WERI-Rb-1 (cell line): ENCODE results near the gene PRM1.

Experiments
- DNase-seq: peaks from one replicate; pipeline ENCODE4 v3.0.0-alpha.2; 2020
- H3K27ac ChIP-seq: fragments of 250-450 bp; sonication (Bioruptor Pico); 2 replicates; pipeline ENCODE4 v1.5.1; 2020; ENCODE audit warnings: mild to moderate bottlenecking, moderate library complexity
- H3K27me3 ChIP-seq: fragments of 250-450 bp; sonication (Bioruptor Pico); 2 replicates; pipeline ENCODE4 v1.5.1; 2021; ENCODE audit warnings: mild to moderate bottlenecking, low read depth, moderate library complexity; ENCODE audit not compliant: insufficient read depth, severe bottlenecking
- H3K36me3 ChIP-seq: fragments of 250-450 bp; sonication (Bioruptor Pico); 2 replicates; pipeline ENCODE4 v1.5.1; 2020; ENCODE audit warnings: mild to moderate bottlenecking, moderate library complexity
- H3K4me3 ChIP-seq: 2 replicates; pipeline ENCODE4 v1.5.1; 2011; ENCODE audit warnings: low read depth, mild to moderate bottlenecking, control low read depth, low read length
- H3K9me3 ChIP-seq: fragments of 250-450 bp; sonication (Bioruptor Pico); 2 replicates; pipeline ENCODE4 v1.5.1; 2021; ENCODE audit warnings: mild to moderate bottlenecking, moderate library complexity; ENCODE audit not compliant: severe bottlenecking
- TF ChIP-seq, protein P1 (sequence below): IDR thresholded peaks from 2 replicates; pipeline ENCODE4 v1.5.1; 2011; ENCODE audit warnings: low read depth, mild to moderate bottlenecking, control low read depth, inconsistent platforms, low read length

PRM1 gene

DNA sequence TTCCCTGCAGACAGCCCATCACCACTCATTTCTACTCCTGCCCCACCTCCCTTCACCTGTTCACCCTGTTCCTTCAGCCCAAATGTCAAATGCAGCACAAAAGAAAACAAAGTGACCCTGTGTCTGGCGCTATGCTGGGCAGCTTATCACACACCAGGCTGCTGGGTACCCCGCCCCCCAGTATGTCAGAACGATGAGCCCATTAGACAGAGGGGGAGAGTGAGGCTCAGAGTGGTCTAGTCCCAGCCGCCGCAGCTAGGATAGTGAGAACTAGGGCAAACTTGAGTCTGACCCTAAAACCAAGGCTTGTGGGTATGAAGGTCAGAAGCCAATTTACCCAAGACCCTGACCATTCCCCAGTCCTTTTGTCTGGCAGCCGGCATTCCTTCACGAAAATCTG, 16.0 kb downstream of the PRM1 start:
- H3K27ac ChIP-seq = no peak overlapping the region
- TF ChIP-seq, protein P1, sequence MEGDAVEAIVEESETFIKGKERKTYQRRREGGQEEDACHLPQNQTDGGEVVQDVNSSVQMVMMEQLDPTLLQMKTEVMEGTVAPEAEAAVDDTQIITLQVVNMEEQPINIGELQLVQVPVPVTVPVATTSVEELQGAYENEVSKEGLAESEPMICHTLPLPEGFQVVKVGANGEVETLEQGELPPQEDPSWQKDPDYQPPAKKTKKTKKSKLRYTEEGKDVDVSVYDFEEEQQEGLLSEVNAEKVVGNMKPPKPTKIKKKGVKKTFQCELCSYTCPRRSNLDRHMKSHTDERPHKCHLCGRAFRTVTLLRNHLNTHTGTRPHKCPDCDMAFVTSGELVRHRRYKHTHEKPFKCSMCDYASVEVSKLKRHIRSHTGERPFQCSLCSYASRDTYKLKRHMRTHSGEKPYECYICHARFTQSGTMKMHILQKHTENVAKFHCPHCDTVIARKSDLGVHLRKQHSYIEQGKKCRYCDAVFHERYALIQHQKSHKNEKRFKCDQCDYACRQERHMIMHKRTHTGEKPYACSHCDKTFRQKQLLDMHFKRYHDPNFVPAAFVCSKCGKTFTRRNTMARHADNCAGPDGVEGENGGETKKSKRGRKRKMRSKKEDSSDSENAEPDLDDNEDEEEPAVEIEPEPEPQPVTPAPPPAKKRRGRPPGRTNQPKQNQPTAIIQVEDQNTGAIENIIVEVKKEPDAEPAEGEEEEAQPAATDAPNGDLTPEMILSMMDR = no peak
- H3K27me3 ChIP-seq = no peaks in the 10 kb centered on the region
- H3K9me3 ChIP-seq = no peaks in the 10 kb centered on the region
- no peak for DNase-seq
- H3K4me3 ChIP-seq = no peak overlapping the region
- H3K36me3 ChIP-seq = no peaks in the 10 kb centered on the region

DNA sequence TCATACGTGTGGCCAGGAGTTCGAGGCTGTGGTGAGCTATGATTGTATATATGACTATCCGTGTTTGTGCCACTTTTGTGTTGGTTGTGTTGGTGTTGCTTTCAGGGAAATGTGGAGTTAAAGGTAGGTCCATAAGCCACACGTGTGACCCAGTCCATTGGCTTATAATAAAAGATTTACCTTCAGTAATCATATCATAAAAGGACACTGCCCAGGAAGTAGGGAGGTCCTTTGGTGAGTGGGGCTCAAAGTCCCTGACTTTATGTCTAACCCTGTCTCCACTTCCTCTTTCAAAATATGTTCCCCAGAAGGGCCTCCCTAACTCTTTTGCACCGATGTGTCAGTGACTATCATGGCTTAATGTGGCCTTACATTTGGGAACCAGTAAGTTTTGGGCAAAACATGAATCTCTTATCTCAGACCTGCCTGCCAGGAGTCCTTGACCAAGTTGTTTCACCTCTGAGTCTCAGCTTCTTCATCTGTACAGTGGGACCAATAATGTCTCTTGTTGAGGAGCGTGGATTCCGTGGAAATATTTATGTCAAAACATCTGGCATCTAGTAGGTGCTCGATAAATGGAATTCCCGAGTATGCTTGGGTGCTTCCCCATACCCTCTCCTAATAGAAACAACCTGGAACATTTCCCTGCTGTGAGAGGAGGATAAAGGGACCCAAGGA, 16.8 kb downstream of the PRM1 start:
- H3K4me3 ChIP-seq = no peak overlapping the region
- H3K27ac ChIP-seq = no peak overlapping the region
- no peaks in the 10 kb centered on the region for H3K27me3 ChIP-seq
- TF ChIP-seq, protein P1 = no peak
- H3K36me3 ChIP-seq = no peaks in the 10 kb centered on the region
- no peak for DNase-seq
- no peaks in the 10 kb centered on the region for H3K9me3 ChIP-seq

DNA sequence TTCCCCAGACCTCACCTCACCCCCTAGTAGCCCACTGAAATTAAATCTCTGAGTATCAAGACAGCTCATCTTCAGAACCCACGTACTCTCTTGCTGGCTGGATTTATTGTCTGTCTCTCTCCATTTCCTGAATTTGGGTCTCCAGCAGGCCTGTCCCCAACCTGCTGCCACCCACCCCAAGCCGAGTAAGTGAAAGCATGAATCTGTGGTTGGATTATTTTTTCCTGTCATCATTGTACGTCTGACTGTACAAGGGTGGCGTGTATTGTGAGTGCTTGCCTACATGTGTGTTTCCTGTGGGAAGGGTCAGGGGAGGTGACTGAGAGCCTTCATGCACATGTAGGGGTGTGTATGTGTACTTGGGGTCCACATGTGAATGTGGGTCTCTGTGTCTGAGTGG, 17.4 kb downstream of the PRM1 start:
- no peaks in the 10 kb centered on the region for H3K36me3 ChIP-seq
- DNase-seq = no peak
- H3K27me3 ChIP-seq = no peaks in the 10 kb centered on the region
- no peaks in the 10 kb centered on the region for H3K9me3 ChIP-seq
- no peak overlapping the region for H3K27ac ChIP-seq
- no peak overlapping the region for H3K4me3 ChIP-seq
- TF ChIP-seq, protein P1 = no peak

DNA sequence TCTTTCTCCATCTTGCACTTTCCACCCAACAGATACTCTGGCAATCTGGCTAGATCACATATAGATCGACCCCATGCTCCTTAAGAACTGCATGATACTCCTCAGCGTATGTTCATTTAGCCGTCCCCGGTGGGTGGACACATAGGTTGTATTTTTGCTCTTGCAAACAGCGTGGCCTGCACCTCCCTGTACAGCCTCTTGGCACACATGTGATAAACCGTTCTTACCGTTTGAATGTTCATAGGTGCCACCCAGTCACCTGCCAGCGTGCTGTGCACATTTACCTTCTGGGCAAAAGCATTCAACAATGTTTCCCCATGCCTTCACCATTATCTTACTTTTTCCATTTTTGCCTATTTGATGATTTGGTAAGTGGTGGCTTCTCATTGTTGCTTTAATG, 18.2 kb downstream of the PRM1 start:
- H3K27me3 ChIP-seq = no peaks in the 10 kb centered on the region
- H3K4me3 ChIP-seq = no peak overlapping the region
- H3K9me3 ChIP-seq = no peaks in the 10 kb centered on the region
- H3K27ac ChIP-seq = no peak overlapping the region
- TF ChIP-seq, protein P1 = no peak
- no peaks in the 10 kb centered on the region for H3K36me3 ChIP-seq
- no peak for DNase-seq

DNA sequence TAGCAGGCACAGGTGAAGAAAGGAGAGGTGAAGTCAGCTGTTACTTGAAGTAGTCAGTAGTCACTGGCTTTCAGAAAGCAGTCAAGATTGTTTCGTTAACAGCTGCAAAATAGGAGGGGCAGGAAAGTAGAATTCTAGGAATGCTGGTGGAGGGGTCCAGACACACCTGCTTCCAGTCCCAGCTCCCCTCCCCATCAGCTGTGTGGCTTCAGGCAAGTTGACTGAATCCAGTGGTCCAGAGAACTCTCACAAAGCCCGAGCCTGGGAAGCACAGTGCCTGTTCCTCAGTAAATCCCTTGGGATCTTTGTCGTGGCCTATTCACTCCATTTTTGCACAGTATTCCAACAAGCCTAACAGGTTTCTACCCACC, 20.5 kb downstream of the PRM1 start:
- H3K4me3 ChIP-seq = no peak overlapping the region

More for the DNA sequence above, 20.5 kb downstream of the PRM1 start:
- no peaks in the 10 kb centered on the region for H3K27me3 ChIP-seq
- no peaks in the 10 kb centered on the region for H3K9me3 ChIP-seq
- no peak overlapping the region for H3K27ac ChIP-seq
- no peaks in the 10 kb centered on the region for H3K36me3 ChIP-seq
- TF ChIP-seq, protein P1 = no peak
- no peak for DNase-seq
